OCI-LY1 (cell line): ENCODE data around the gene LMO1.

Experiments used
- H2AFZ ChIP-seq: fragments of 200-600 bp; sonication (generic), shearing (Covaris generic); 2 replicates; pipeline ENCODE4 v1.6.0; 2014; ENCODE audit warnings: antibody characterized with exemption, mild to moderate bottlenecking, low read length
- H3F3A ChIP-seq: fragments of 200-600 bp; sonication (generic), shearing (Covaris generic); 2 replicates; pipeline ENCODE4 v1.6.0; 2014; ENCODE audit warnings: mild to moderate bottlenecking, antibody characterized with exemption, low read length, moderate library complexity; ENCODE audit not compliant: insufficient read depth
- H3K27ac ChIP-seq: fragments of 200-600 bp; sonication (generic); 2 replicates; pipeline ENCODE4 v1.5.1; 2014; ENCODE audit warnings: low read length, mixed run types, mild to moderate bottlenecking, low read depth; ENCODE audit not compliant: poor library complexity, severe bottlenecking
- H3K27me3 ChIP-seq: fragments of 200-600 bp; sonication (generic); 2 replicates; pipeline ENCODE4 v1.6.0; 2014; ENCODE audit warnings: antibody characterized with exemption, mild to moderate bottlenecking, low read length, moderate library complexity; ENCODE audit not compliant: insufficient read depth
- H3K36me3 ChIP-seq: fragments of 200-600 bp; sonication (generic); 2 replicates; pipeline ENCODE4 v1.6.1; 2014; ENCODE audit warnings: mild to moderate bottlenecking, antibody characterized with exemption, low read length, moderate library complexity, mixed read lengths; ENCODE audit not compliant: insufficient read depth
- H3K4me1 ChIP-seq: fragments of 200-600 bp; sonication (generic); 2 replicates; pipeline ENCODE4 v1.5.1; 2014; ENCODE audit warnings: mild to moderate bottlenecking, low read length, moderate library complexity; ENCODE audit not compliant: insufficient read depth, severe bottlenecking
- H3K4me2 ChIP-seq: fragments of 200-600 bp; sonication (generic), shearing (Covaris generic); 2 replicates; pipeline ENCODE4 v1.6.1; 2014; ENCODE audit warnings: low read length
- H3K4me3 ChIP-seq: fragments of 200-600 bp; sonication (generic); 2 replicates; pipeline ENCODE4 v1.5.1; 2014; ENCODE audit warnings: low read length, low read depth, mild to moderate bottlenecking, mixed read lengths; ENCODE audit not compliant: poor library complexity, severe bottlenecking
- H3K79me2 ChIP-seq: fragments of 200-600 bp; shearing (Covaris generic); 2 replicates; pipeline ENCODE4 v1.6.1; 2016; ENCODE audit warnings: mixed run types, low read length, mixed read lengths; ENCODE audit not compliant: insufficient read depth
- H3K9ac ChIP-seq: fragments of 200-600 bp; sonication (generic), shearing (Covaris generic); 2 replicates; pipeline ENCODE4 v1.6.1; 2014; ENCODE audit warnings: mild to moderate bottlenecking, low read length, mixed read lengths
- H3K9me2 ChIP-seq: fragments of 200-600 bp; sonication (generic), shearing (Covaris generic); 2 replicates; pipeline ENCODE4 v1.6.1; 2014; ENCODE audit warnings: low read depth, mild to moderate bottlenecking, low read length, mixed read lengths
- H3K9me3 ChIP-seq: fragments of 200-600 bp; shearing (Covaris generic); 2 replicates; pipeline ENCODE4 v1.6.1; 2014; ENCODE audit warnings: low read length, mixed read lengths
- H4K20me1 ChIP-seq: fragments of 200-600 bp; sonication (generic), shearing (Covaris generic); 2 replicates; pipeline ENCODE4 v1.6.0; 2016; ENCODE audit warnings: mild to moderate bottlenecking, low read length; ENCODE audit not compliant: insufficient read depth
- EZH2 ChIP-seq: fragments of 200-600 bp; sonication (generic), shearing (Covaris generic); IDR thresholded peaks from 2 replicates; pipeline ENCODE4 v1.8.0; 2017; ENCODE audit warnings: borderline replicate concordance, mixed run types, mild to moderate bottlenecking, antibody characterized with exemption, low read length, moderate library complexity, mixed read lengths
- TF ChIP-seq, protein P1 (sequence below): fragments of 200-600 bp; sonication (generic), shearing (Covaris generic); IDR thresholded peaks from 2 replicates; pipeline ENCODE4 v1.5.1; 2017; ENCODE audit warnings: mild to moderate bottlenecking, antibody characterized with exemption, low read length, moderate library complexity, mixed read lengths

LMO1 gene

DNA sequence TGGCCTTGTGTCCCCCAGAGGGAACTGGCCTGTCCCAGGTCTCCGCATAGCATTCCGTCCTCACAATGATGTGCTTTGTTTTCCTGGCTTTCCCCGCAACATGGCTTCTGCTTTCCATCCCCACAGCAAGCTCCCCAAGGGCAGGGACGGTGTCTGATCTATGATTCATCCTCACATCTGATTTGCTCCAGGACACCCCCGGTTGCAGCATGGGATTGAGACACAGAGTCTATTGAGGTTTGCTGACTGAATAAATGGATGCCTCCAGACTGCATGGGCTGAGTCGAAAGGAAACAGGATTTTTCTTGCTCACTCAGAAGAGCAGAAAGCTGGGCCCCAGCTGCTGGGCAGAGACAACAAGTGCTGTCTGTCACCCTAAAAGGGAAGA, 40.2 kb downstream of the LMO1 start:
- Histone ChIP-seq H4K20me1 (no peaks in the 10 kb centered on the region), H3K9me2 (no peaks in the 10 kb centered on the region), H3K4me1 (no peaks in the 10 kb centered on the region), H3K9me3 (no peaks in the 10 kb centered on the region), H3K27me3 (no peaks in the 10 kb centered on the region), H2AFZ (no peak overlapping the region), H3K4me2 (no peak overlapping the region), H3K9ac (no peak overlapping the region), H3K27ac (no peak overlapping the region), H3K4me3 (no peak overlapping the region), H3K36me3 (no peaks in the 10 kb centered on the region), H3K79me2 (no peaks in the 10 kb centered on the region), H3F3A (no peaks in the 10 kb centered on the region)
- no peak for TF ChIP-seq EZH2
- TF ChIP-seq, protein P1, sequence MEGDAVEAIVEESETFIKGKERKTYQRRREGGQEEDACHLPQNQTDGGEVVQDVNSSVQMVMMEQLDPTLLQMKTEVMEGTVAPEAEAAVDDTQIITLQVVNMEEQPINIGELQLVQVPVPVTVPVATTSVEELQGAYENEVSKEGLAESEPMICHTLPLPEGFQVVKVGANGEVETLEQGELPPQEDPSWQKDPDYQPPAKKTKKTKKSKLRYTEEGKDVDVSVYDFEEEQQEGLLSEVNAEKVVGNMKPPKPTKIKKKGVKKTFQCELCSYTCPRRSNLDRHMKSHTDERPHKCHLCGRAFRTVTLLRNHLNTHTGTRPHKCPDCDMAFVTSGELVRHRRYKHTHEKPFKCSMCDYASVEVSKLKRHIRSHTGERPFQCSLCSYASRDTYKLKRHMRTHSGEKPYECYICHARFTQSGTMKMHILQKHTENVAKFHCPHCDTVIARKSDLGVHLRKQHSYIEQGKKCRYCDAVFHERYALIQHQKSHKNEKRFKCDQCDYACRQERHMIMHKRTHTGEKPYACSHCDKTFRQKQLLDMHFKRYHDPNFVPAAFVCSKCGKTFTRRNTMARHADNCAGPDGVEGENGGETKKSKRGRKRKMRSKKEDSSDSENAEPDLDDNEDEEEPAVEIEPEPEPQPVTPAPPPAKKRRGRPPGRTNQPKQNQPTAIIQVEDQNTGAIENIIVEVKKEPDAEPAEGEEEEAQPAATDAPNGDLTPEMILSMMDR: no peak

DNA sequence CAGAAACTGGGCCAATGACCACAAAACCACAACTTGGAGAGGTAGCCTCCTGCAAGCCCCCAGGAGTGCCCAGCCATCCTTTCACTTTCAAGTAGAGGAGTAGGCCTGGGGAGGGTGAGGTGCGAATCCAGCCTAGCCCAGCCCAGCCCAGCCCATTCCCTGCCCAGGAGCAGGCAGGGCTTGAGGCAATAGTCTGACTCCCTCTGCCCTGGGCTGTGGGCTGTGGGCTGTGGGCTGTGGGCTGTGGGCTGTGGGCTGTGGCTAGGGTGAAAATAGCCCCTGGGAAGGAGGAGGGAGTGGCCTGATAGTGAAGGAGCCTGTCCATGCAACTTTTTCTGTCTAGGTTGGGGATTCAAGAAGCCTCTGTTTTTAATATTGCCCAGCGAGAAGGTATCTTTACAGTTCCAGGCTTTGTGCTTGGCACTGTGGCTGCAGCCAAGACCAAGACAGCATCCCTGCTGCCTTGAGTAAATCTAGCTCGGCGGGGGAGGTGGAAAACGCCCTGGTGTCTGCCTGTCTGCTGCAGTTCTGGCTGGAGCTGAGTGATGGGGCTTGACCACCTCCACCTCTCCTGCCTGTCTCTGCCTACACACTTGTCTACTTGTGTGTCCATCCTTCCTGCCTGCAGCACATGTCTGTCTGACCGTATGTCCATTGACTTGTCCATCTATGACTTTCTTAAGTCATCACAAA, 40.7 kb downstream of the LMO1 start:
- Histone ChIP-seq H3K36me3 (no peaks in the 10 kb centered on the region), H3K79me2 (no peaks in the 10 kb centered on the region), H4K20me1 (no peaks in the 10 kb centered on the region), H3K4me3 (no peak overlapping the region), H3K27ac (no peak overlapping the region), H3K9ac (no peak overlapping the region), H3K9me2 (no peaks in the 10 kb centered on the region), H2AFZ (no peak overlapping the region), H3K9me3 (no peaks in the 10 kb centered on the region), H3F3A (no peaks in the 10 kb centered on the region), H3K4me1 (no peaks in the 10 kb centered on the region), H3K27me3 (no peaks in the 10 kb centered on the region), H3K4me2 (no peak overlapping the region)
- TF ChIP-seq, protein P1: no peak
- TF ChIP-seq EZH2: no peak

DNA sequence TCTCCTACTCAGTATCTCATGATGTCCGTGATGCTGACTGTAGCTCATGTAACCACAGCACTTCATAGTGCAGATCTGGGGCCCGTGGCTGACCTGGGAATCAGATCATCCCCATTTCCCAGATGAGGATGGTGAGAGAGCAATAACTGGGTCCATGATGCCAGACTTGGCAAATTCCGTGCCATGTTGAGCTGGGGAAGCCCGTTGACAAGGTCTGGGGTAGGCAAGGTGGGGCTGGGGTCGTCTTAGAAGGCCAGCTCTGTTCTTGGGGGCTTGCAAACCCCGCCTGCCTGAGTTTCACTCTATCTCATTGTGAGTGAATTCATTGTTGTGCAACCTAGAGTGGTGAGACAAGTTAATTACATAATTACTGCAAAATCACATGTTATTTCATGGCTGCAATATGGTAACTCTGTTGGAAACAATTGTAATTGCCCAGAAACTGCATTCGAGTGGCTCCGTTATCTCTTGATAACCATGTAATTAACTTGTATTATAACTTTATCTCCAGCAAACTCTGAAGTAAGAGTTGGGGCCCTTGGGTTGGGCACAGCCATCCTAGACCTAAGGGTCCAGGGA, 41.7 kb downstream of the LMO1 start:
- H3K4me1 ChIP-seq: no peaks in the 10 kb centered on the region

More for the DNA sequence above, 41.7 kb downstream of the LMO1 start:
- H3K79me2 ChIP-seq: no peaks in the 10 kb centered on the region
- H3K36me3 ChIP-seq: no peaks in the 10 kb centered on the region
- H3K27ac ChIP-seq: no peak overlapping the region
- no peaks in the 10 kb centered on the region for H4K20me1 ChIP-seq
- no peaks in the 10 kb centered on the region for H3K9me3 ChIP-seq
- no peak overlapping the region for H2AFZ ChIP-seq
- TF ChIP-seq, protein P1: no peak
- TF ChIP-seq EZH2: no peak
- H3K4me2 ChIP-seq: no peak overlapping the region
- no peak overlapping the region for H3K4me3 ChIP-seq
- H3F3A ChIP-seq: no peaks in the 10 kb centered on the region
- no peaks in the 10 kb centered on the region for H3K9me2 ChIP-seq
- H3K9ac ChIP-seq: no peak overlapping the region
- no peaks in the 10 kb centered on the region for H3K27me3 ChIP-seq
